RWPE2 (cell line): Measurements from ENCODE around the gene TAF4.
A peak's percentile ranks its signal among the peaks of the same experiment; 100 is the strongest.

Experiments
- ATAC-seq: fragments of 200-7000 bp; cut with Tn5 transposase; 3 replicates; pipeline ENCODE4 v1.9.1; 2021; ENCODE audit warnings: low read depth
- DNase-seq: peaks from one replicate; pipeline ENCODE4 v3.0.0-alpha.2; 2020; ENCODE audit warnings: low spot score
- H3K27ac ChIP-seq: fragments of 450-650 bp; 2 replicates; pipeline ENCODE4 v1.5.1; 2017; ENCODE audit warnings: mild to moderate bottlenecking; ENCODE audit not compliant: poor library complexity, severe bottlenecking
- H3K27me3 ChIP-seq: fragments of 250-450 bp; sonication (Bioruptor Pico); 2 replicates; pipeline ENCODE4 v1.5.1; 2021; ENCODE audit warnings: mild to moderate bottlenecking, moderate library complexity; ENCODE audit not compliant: insufficient read depth, poor library complexity, severe bottlenecking
- H3K36me3 ChIP-seq: fragments of 250-450 bp; sonication (Bioruptor Pico); 2 replicates; pipeline ENCODE4 v1.5.1; 2020; ENCODE audit warnings: low read depth, mild to moderate bottlenecking, moderate library complexity
- H3K4me1 ChIP-seq: fragments of 250-450 bp; sonication (Bioruptor Pico); 2 replicates; pipeline ENCODE4 v1.5.1; 2021; ENCODE audit warnings: mild to moderate bottlenecking, moderate library complexity; ENCODE audit not compliant: insufficient read depth, poor library complexity, severe bottlenecking
- H3K4me3 ChIP-seq: fragments of 250-450 bp; sonication (Bioruptor Pico); 2 replicates; pipeline ENCODE4 v1.5.1; 2021; ENCODE audit warnings: mild to moderate bottlenecking, moderate library complexity; ENCODE audit not compliant: severe bottlenecking
- H3K9me3 ChIP-seq: fragments of 250-450 bp; sonication (Bioruptor Pico); 2 replicates; pipeline ENCODE4 v1.5.1; 2021; ENCODE audit warnings: mild to moderate bottlenecking, moderate library complexity; ENCODE audit not compliant: severe bottlenecking
- CTCF ChIP-seq: fragments of 450-650 bp; IDR thresholded peaks from one replicate; pipeline ENCODE4 v1.5.1; 2017; ENCODE audit warnings: mild to moderate bottlenecking, moderate library complexity; ENCODE audit not compliant: poor library complexity, severe bottlenecking

The TAF4 gene

GRCh38 chr20:61939691-61940360, 125.9 kb downstream of the TAF4 start:
- Histone ChIP-seq H3K27me3 (no peaks in the 10 kb centered on the region), H3K4me3 (no peak overlapping the region), H3K27ac (no peak overlapping the region), H3K4me1 (no peaks in the 10 kb centered on the region), H3K36me3 (no peaks in the 10 kb centered on the region; the same call in 1 of the 2 replicates), H3K9me3 (no peaks in the 10 kb centered on the region)
- no peak for TF ChIP-seq CTCF
- no peak for ATAC-seq
- peak; percentile 77 for DNase-seq

- H3K36me3 ChIP-seq: no peaks in the 10 kb centered on the region; the same call in 1 of the 2 replicates
- no peak overlapping the region for H3K27ac ChIP-seq
- H3K4me1 ChIP-seq: no peaks in the 10 kb centered on the region
- no peak overlapping the region for H3K4me3 ChIP-seq
- H3K27me3 ChIP-seq: no peaks in the 10 kb centered on the region
- TF ChIP-seq CTCF: no peak
- ATAC-seq (no peak), DNase-seq (peak; percentile 83)
- no peaks in the 10 kb centered on the region for H3K9me3 ChIP-seq
These were observed 126.6 kb downstream of the TAF4 start for GRCh38 chr20:61938839-61939690.

- ATAC-seq: peak; percentile 2; the same call in 1 of the 3 replicates
- H3K4me3 ChIP-seq: no peak overlapping the region
- H3K4me1 ChIP-seq: no peaks in the 10 kb centered on the region
- H3K27me3 ChIP-seq: no peaks in the 10 kb centered on the region
- no peak for TF ChIP-seq CTCF
- DNase-seq: peak; percentile 84
- no peak overlapping the region for H3K27ac ChIP-seq
- H3K36me3 ChIP-seq: no peaks in the 10 kb centered on the region; the same call in 1 of the 2 replicates
- H3K9me3 ChIP-seq: no peaks in the 10 kb centered on the region
These were observed 127.5 kb downstream of the TAF4 start for GRCh38 chr20:61937963-61938838.

GRCh38 chr20:61937146-61937962, 128.3 kb downstream of the TAF4 start:
- TF ChIP-seq CTCF: no peak
- H3K27me3 ChIP-seq: no peaks in the 10 kb centered on the region
- H3K4me3 ChIP-seq: no peak overlapping the region
- H3K36me3 ChIP-seq: peaks cover 6% of the 10 kb centered on the region
- no peak overlapping the region for H3K27ac ChIP-seq
- no peaks in the 10 kb centered on the region for H3K9me3 ChIP-seq
- ATAC-seq (no peak), DNase-seq (peak; percentile 81)
- no peaks in the 10 kb centered on the region for H3K4me1 ChIP-seq
